Stimulated activated CD4-positive, alpha-beta T cell treated with anti-CD3 and anti-CD28 coated beads, Interleukin-4, amount 100 ng/mL, for 1 hour (primary cell): ENCODE measurements around the gene ZNF677.
"Not testable (repeated sequence)": the region's sequence is repeated elsewhere in the genome, so short reads cannot be mapped to it uniquely, and the experiment has no call there.

Experiments used
- DNase-seq: peaks from one replicate; pipeline ENCODE4 v3.0.0-alpha.2; 2020

ZNF677 gene

GRCh38 chr19:53192771-53193534 lies 61.7 kb downstream of the ZNF677 start, which contains the start of gene ZNF665:
Gene ZNF665, minus strand, starts transcription at chr19:53193358. Its CDS starts 10,460 bp downstream, at chr19:53182898.
- DNase-seq, result peak; percentile 73

- no peak for DNase-seq
These were observed 64.4 kb downstream of the ZNF677 start for GRCh38 chr19:53190253-53190652.

GRCh38 chr19:53189691-53190198 lies 64.9 kb downstream of the ZNF677 start:
- DNase-seq, result not testable (repeated sequence)
